HCT116 (cell line): ENCODE data around the gene CCDC183. TPM values are rescaled to one million over a fixed set of nuclear protein-coding genes. Genes with fewer than 3 reads are reported as not detected.

Experiments
- ATAC-seq: fragments of 200-7000 bp; cut with Tn5 transposase; 2 replicates; pipeline ENCODE4 v1.9.1; 2020; ENCODE audit warnings: mild to moderate bottlenecking, moderate library complexity
- BruUV-seq: library from RNA; stranded (reverse); fragments of 400-500 nt; replicated peaks from 2 replicates; lab custom pipeline; 2021; lab: Mats Ljungman, UMichigan
- CTCF ChIA-PET: fragments of 300-600 bp; sonication (Branson Sonifier 250); formaldehyde crosslinking; loops from one replicate; lab custom pipeline; 2021; ENCODE audit warnings: antibody characterized with exemption; lab: Charles Lee
- POLR2A ChIA-PET: fragments of 300-600, 350-600 bp; sonication (Branson Sonifier 250); formaldehyde crosslinking; loops from one replicate; lab custom pipeline; 2021; ENCODE audit warnings: antibody characterized with exemption; lab: Charles Lee
- RAD21 ChIA-PET, 2 experiments: fragments of 300-600 bp; sonication (Branson Sonifier 250); formaldehyde crosslinking; loops; one replicate each; lab custom pipeline; 2023; ENCODE audit warnings: low total read pairs in 2 of 2; ENCODE audit not compliant: uncharacterized antibody in 2 of 2, unreplicated experiment in 2 of 2, low non-redundant PET in 1 of 2; lab: Charles Lee
- DNase-seq: peaks from one replicate; pipeline ENCODE4 v3.0.0-alpha.2; 2010; ENCODE audit warnings: low read depth, low spot score
- H2AFZ ChIP-seq: fragments of 200-600 bp; shearing (Covaris generic), sonication (generic); 2 replicates; pipeline ENCODE4 v1.6.1; 2017; ENCODE audit warnings: low read depth, mixed run types, mixed read lengths, antibody characterized with exemption, low read length; ENCODE audit not compliant: poor library complexity, severe bottlenecking
- H3K27ac ChIP-seq: 2 replicates; pipeline ENCODE4 v1.5.1; 2012; ENCODE audit warnings: low read depth, low read length
- H3K27me3 ChIP-seq: fragments of 200-600 bp; sonication (generic); 2 replicates; pipeline ENCODE4 v1.6.1; 2016; ENCODE audit warnings: mixed run types, low read length, mixed read lengths; ENCODE audit not compliant: insufficient read depth
- H3K36me3 ChIP-seq, 2 experiments: fragments of 200-500 bp in 1 of 2; fragments of 200-600 bp in 1 of 2; sonication (Bioruptor generic) in 1 of 2; sonication (generic) in 1 of 2; 2 replicates each; pipeline versions ENCODE4 v1.5.1 to v1.6.1; 2014 to 2016; ENCODE audit warnings: low read length in 2 of 2, inconsistent platforms in 1 of 2, mixed read lengths in 1 of 2, mixed run types in 1 of 2; ENCODE audit not compliant: insufficient read depth in 2 of 2, control insufficient read depth in 1 of 2
- H3K4me1 ChIP-seq, 2 experiments: fragments of 200-600 bp in 1 of 2; sonication (generic) in 1 of 2; 2 replicates each; pipeline versions ENCODE4 v1.5.1 to v1.6.1; 2012 to 2017; ENCODE audit warnings: low read length in 2 of 2, inconsistent platforms in 1 of 2, mild to moderate bottlenecking in 1 of 2, mixed read lengths in 1 of 2, mixed run types in 1 of 2, moderate library complexity in 1 of 2; ENCODE audit not compliant: insufficient read depth in 2 of 2, control insufficient read depth in 1 of 2
- H3K4me2 ChIP-seq: fragments of 200-600 bp; sonication (generic); 2 replicates; pipeline ENCODE4 v1.6.1; 2017; ENCODE audit warnings: mixed run types, low read length, mixed read lengths
- H3K4me3 ChIP-seq, 2 experiments: fragments of 200-600 bp in 1 of 2; sonication (generic) in 1 of 2; replicated peaks in 1 of 2; 2 replicates each; pipeline ENCODE4 v1.5.1; 2011 to 2016; ENCODE audit warnings: low read length in 2 of 2, control low read depth in 1 of 2, low read depth in 1 of 2, mild to moderate bottlenecking in 1 of 2, mixed read lengths in 1 of 2, mixed run types in 1 of 2
- H3K79me2 ChIP-seq: fragments of 200-600 bp; sonication (generic); 2 replicates; pipeline ENCODE4 v1.6.1; 2017; ENCODE audit warnings: mild to moderate bottlenecking, mixed run types, low read length, moderate library complexity, mixed read lengths; ENCODE audit not compliant: insufficient read depth
- H3K9ac ChIP-seq: fragments of 200-600 bp; sonication (generic); 2 replicates; pipeline ENCODE4 v1.6.1; 2016; ENCODE audit warnings: low read length, mixed read lengths
- H3K9me2 ChIP-seq: fragments of 200-600 bp; sonication (generic), shearing (Covaris generic); 2 replicates; pipeline ENCODE4 v1.6.1; 2017; ENCODE audit warnings: mixed run types, mild to moderate bottlenecking, moderate library complexity; ENCODE audit not compliant: insufficient read depth
- H3K9me3 ChIP-seq, 2 experiments: fragments of 200-500 bp in 1 of 2; fragments of 200-600 bp in 1 of 2; sonication (Bioruptor generic) in 1 of 2; sonication (generic) in 1 of 2; 2 replicates each; pipeline ENCODE4 v1.6.1; 2014 to 2017; ENCODE audit warnings: low read length in 2 of 2, mixed read lengths in 2 of 2, inconsistent platforms in 1 of 2, low read depth in 1 of 2, mild to moderate bottlenecking in 1 of 2, mixed run types in 1 of 2, moderate library complexity in 1 of 2; ENCODE audit not compliant: control insufficient read depth in 1 of 2, insufficient read depth in 1 of 2
- H4K20me1 ChIP-seq: fragments of 200-600 bp; sonication (generic), shearing (Covaris generic); 2 replicates; pipeline ENCODE4 v1.6.1; 2017; ENCODE audit warnings: mixed run types, mild to moderate bottlenecking, moderate library complexity; ENCODE audit not compliant: insufficient read depth
- ATF3 ChIP-seq: IDR thresholded peaks from 2 replicates; pipeline ENCODE4 v1.6.1; 2012
- CBX3 ChIP-seq: IDR thresholded peaks from 2 replicates; pipeline ENCODE4 v1.6.1; 2012; ENCODE audit warnings: low read depth
- CEBPB ChIP-seq: IDR thresholded peaks from 2 replicates; pipeline ENCODE4 v1.6.1; 2012; ENCODE audit warnings: low read depth
- EGR1 ChIP-seq: IDR thresholded peaks from 2 replicates; pipeline ENCODE4 v1.6.1; 2012; ENCODE audit warnings: low read depth
- EZH2 ChIP-seq: fragments of 200-600 bp; sonication (generic); IDR thresholded peaks from 2 replicates; pipeline ENCODE4 v1.6.1; 2017; ENCODE audit warnings: antibody characterized with exemption, mixed run types
- EZH2phosphoT487 ChIP-seq: fragments of 200-600 bp; IDR thresholded peaks from 2 replicates; pipeline ENCODE4 v1.6.1; 2018; ENCODE audit warnings: antibody characterized with exemption, borderline replicate concordance
- JUND ChIP-seq: IDR thresholded peaks from 2 replicates; pipeline ENCODE4 v1.6.1; 2012
- POLR2AphosphoS5 ChIP-seq: IDR thresholded peaks from 2 replicates; pipeline ENCODE4 v1.6.1; 2011; ENCODE audit warnings: mild to moderate bottlenecking, low read depth, low read length, moderate library complexity
- SIN3A ChIP-seq: IDR thresholded peaks from 2 replicates; pipeline ENCODE4 v1.6.1; 2012; ENCODE audit warnings: low read depth
- SRF ChIP-seq: IDR thresholded peaks from 2 replicates; pipeline ENCODE4 v1.6.1; 2012; ENCODE audit warnings: low read depth
- YY1 ChIP-seq: IDR thresholded peaks from 2 replicates; pipeline ENCODE4 v1.6.1; 2011; ENCODE audit warnings: low read length, low read depth, moderate library complexity, mild to moderate bottlenecking; ENCODE audit not compliant: insufficient replicate concordance; ENCODE audit errors: extremely low read depth
- ZFX ChIP-seq: fragments of 450-650 bp; IDR thresholded peaks from 2 replicates; pipeline ENCODE4 v1.6.1; 2017
- intact Hi-C: fragments of 100-400 bp; cut with micrococcal nuclease; formaldehyde crosslinking; loops from 2 replicates; pipeline ENCODE4 v1.10.0; 2022
- total RNA-seq: library from RNA; stranded (reverse); gene quantifications from one replicate; pipeline ENCODE4 v1.2.1, GENCODE V29; 2021; ENCODE audit not compliant: unreplicated experiment
- TF ChIP-seq, protein P1 (sequence below): IDR thresholded peaks from 2 replicates; pipeline ENCODE4 v1.6.1; 2012; ENCODE audit warnings: low read depth

The CCDC183 gene
- total RNA-seq, 1 experiment from 2014 or later, result 2.8 TPM

DNA sequence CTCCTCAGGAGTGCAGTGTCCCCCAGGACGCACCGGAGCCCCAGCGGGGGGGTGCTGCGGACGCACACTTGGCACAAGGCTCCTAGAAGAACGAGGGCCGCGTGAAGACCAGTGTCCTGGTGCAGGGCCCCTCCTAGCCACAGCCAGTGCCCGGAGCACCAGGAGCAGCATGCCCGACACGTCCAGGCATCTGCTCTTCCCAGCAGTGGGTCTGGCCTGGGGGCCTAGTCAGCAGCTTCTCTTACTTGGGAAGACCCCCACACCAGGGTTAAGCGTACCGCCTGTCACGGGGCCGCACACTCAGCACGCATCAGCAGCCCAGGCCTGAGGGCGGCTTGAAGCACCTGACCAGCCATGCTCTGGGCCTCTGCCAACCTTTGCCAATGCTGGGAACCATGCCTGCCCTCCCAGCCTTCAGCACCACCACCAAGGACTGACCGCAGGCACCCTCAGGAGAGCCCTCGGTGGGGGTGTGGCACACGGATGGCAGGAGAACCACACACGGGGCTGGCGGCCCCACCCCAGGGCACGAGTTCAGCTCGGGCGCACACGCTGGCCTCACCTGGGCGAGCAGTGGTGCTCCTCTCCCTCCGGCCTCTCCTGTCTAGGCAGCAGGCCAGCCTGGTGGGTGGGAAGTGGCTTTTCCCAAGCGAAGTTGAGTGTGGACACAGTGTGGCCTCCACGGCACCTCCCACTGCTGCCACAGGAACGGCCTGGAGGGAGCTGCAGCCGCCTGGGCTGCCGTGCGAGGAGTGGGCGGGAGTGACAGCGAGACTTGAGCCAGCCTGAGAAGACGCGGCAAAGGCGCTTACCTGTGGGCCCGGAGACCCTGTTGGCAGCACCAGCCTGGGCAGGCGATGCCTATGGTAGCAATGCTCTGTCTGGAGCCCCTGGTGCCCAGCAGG, 34.1 kb downstream of the CCDC183 start:
- Histone ChIP-seq H3K9me3 (no peaks in the 10 kb centered on the region), H3K9ac (no peak overlapping the region), H3K4me1 (no peaks in the 10 kb centered on the region), H3K27ac (no peak overlapping the region), H3K9me2 (no peaks in the 10 kb centered on the region), H3K36me3 (peaks cover 7 to 13% of the 10 kb centered on the region in 2 experiments), H4K20me1 (no peaks in the 10 kb centered on the region), H3K4me2 (no peak overlapping the region), H2AFZ (no peak overlapping the region), H3K79me2 (no peaks in the 10 kb centered on the region), H3K27me3 (no peaks in the 10 kb centered on the region), H3K4me3 (no peak overlapping the region)
- ChIA-PET POLR2A (no interaction called here), RAD21 (no interaction called here), CTCF (interaction anchor here (1.0 kb wide), 1 partner anchor 12 kb away, joined by 3 read pairs; the partner anchor contains the start of gene AJM1)
- intact Hi-C loops, result no loop called here
- no peak for ATAC-seq
- no TSS peak for BruUV-seq
- TF ChIP-seq ATF3, result no peak
- TF ChIP-seq POLR2AphosphoS5, result no peak
- TF ChIP-seq EZH2, result no peak
- TF ChIP-seq, protein P1, sequence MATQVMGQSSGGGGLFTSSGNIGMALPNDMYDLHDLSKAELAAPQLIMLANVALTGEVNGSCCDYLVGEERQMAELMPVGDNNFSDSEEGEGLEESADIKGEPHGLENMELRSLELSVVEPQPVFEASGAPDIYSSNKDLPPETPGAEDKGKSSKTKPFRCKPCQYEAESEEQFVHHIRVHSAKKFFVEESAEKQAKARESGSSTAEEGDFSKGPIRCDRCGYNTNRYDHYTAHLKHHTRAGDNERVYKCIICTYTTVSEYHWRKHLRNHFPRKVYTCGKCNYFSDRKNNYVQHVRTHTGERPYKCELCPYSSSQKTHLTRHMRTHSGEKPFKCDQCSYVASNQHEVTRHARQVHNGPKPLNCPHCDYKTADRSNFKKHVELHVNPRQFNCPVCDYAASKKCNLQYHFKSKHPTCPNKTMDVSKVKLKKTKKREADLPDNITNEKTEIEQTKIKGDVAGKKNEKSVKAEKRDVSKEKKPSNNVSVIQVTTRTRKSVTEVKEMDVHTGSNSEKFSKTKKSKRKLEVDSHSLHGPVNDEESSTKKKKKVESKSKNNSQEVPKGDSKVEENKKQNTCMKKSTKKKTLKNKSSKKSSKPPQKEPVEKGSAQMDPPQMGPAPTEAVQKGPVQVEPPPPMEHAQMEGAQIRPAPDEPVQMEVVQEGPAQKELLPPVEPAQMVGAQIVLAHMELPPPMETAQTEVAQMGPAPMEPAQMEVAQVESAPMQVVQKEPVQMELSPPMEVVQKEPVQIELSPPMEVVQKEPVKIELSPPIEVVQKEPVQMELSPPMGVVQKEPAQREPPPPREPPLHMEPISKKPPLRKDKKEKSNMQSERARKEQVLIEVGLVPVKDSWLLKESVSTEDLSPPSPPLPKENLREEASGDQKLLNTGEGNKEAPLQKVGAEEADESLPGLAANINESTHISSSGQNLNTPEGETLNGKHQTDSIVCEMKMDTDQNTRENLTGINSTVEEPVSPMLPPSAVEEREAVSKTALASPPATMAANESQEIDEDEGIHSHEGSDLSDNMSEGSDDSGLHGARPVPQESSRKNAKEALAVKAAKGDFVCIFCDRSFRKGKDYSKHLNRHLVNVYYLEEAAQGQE, result no peak
- no peak for TF ChIP-seq SRF
- no peak for TF ChIP-seq ZFX
- TF ChIP-seq CBX3, result no peak
- TF ChIP-seq EGR1, result no peak
- TF ChIP-seq EZH2phosphoT487, result no peak
- TF ChIP-seq YY1, result no peak
- TF ChIP-seq SIN3A, result no peak
- no peak for TF ChIP-seq CEBPB
- TF ChIP-seq JUND, result no peak
- DNase-seq, result no peak
